HepG2 (cell line): ENCODE measurements around the gene ABCC1. TPM values are rescaled to one million over a fixed set of nuclear protein-coding genes. Genes with fewer than 3 reads are reported as not detected.
A peak's percentile ranks its signal among the peaks of the same experiment; 100 is the strongest.

ENCODE experiments used
- ARNT2 ChIP-seq: sonication (generic); formaldehyde crosslinking; IDR thresholded peaks from 2 replicates; pipeline ENCODE4 v1.8.0; 2022; ENCODE audit warnings: mild to moderate bottlenecking, low read depth, missing genetic modification reagents, moderate library complexity
- ELF1 ChIP-seq: sonication (generic); formaldehyde crosslinking; IDR thresholded peaks from 2 replicates; pipeline ENCODE4 v1.4.0; 2020; ENCODE audit warnings: missing genetic modification reagents
- HDAC1 ChIP-seq: sonication (generic); formaldehyde crosslinking; IDR thresholded peaks from 2 replicates; pipeline ENCODE4 v1.5.1; 2020; ENCODE audit warnings: mild to moderate bottlenecking, missing genetic modification reagents
- NCOA2 ChIP-seq: sonication (generic); formaldehyde crosslinking; IDR thresholded peaks from 2 replicates; pipeline ENCODE4 v1.8.0; 2022; ENCODE audit warnings: inconsistent platforms
- SIN3A ChIP-seq: IDR thresholded peaks from 2 replicates; pipeline ENCODE4 v1.6.1; 2011; ENCODE audit warnings: low read depth, mild to moderate bottlenecking, control low read depth, low read length, borderline replicate concordance
- SOX5 ChIP-seq: IDR thresholded peaks from 2 replicates; pipeline ENCODE4 v1.6.1; 2016; ENCODE audit warnings: borderline replicate concordance
- TARDBP ChIP-seq: sonication (generic); formaldehyde crosslinking; IDR thresholded peaks from 2 replicates; pipeline ENCODE4 v1.8.0; 2022; ENCODE audit warnings: mild to moderate bottlenecking, missing genetic modification reagents
- ZIK1 ChIP-seq: sonication (generic); formaldehyde crosslinking; IDR thresholded peaks from 2 replicates; pipeline ENCODE4 v1.5.0; 2020; ENCODE audit warnings: mild to moderate bottlenecking, low read depth, missing genetic modification reagents, borderline replicate concordance
- ZNF446 ChIP-seq: sonication (generic); formaldehyde crosslinking; IDR thresholded peaks from 2 replicates; pipeline ENCODE4 v1.5.0; 2020; ENCODE audit warnings: mild to moderate bottlenecking, missing genetic modification reagents
- ZNF790 ChIP-seq: sonication (generic); formaldehyde crosslinking; IDR thresholded peaks from 2 replicates; pipeline ENCODE4 v1.8.0; 2022; ENCODE audit warnings: missing genetic modification reagents, mild to moderate bottlenecking, borderline replicate concordance
- polyA plus RNA-seq, 8 experiments: library from polyadenylated mRNA; depleted of rRNA in 3 of 8; stranded (reverse) in 7 of 8; unstranded in 1 of 8; fragments of >200 nt; fragmentation: Illumina TruSeq in 4 of 8; extraction: Trizol in 4 of 8; gene quantifications; 2 replicates each; pipeline versions ENCODE4 v1.2.1 to v1.2.3, GENCODE V29; 2011 to 2016; ENCODE audit warnings: low read depth in 4 of 8, missing spikeins in 1 of 8, mixed read lengths in 1 of 8; ENCODE audit not compliant: insufficient read depth in 1 of 8
- total RNA-seq, 5 experiments: library from RNA; depleted of rRNA; stranded (reverse); fragments of >200 nt; fragmentation: Illumina TruSeq; extraction: Trizol; gene quantifications; 2 replicates each; pipeline ENCODE4 v1.2.3, GENCODE V29; 2016; ENCODE audit warnings: low read depth in 1 of 5
- TF ChIP-seq, protein P1 (sequence below): sonication (generic); formaldehyde crosslinking; IDR thresholded peaks from 2 replicates; pipeline ENCODE4 v1.9.0; 2022; ENCODE audit warnings: missing genetic modification reagents, mild to moderate bottlenecking, borderline replicate concordance
- TF ChIP-seq, protein P2 (sequence below): sonication (generic); formaldehyde crosslinking; IDR thresholded peaks from 2 replicates; pipeline ENCODE4 v1.4.0; 2020; ENCODE audit warnings: missing genetic modification reagents
- TF ChIP-seq, protein P3 (sequence below): sonication (generic); formaldehyde crosslinking; IDR thresholded peaks from 2 replicates; pipeline ENCODE4 v1.5.0; 2020; ENCODE audit warnings: mild to moderate bottlenecking, missing genetic modification reagents, borderline replicate concordance
- TF ChIP-seq, protein P4 (sequence below), 2 experiments: sonication (generic) in 1 of 2; formaldehyde crosslinking in 1 of 2; IDR thresholded peaks; 2 replicates each; pipeline versions ENCODE4 v1.6.1 to v1.9.0; 2014 to 2022; ENCODE audit warnings: antibody characterized with exemption in 1 of 2, borderline replicate concordance in 1 of 2, inconsistent platforms in 1 of 2, low read depth in 1 of 2, missing genetic modification reagents in 1 of 2

Gene ABCC1
- total and polyA plus RNA-seq, 2 of the 13 experiments (the other 11 are each of a cell fraction or from before 2014, with no cell fraction given), result 13.0 to 30.6 TPM

DNA sequence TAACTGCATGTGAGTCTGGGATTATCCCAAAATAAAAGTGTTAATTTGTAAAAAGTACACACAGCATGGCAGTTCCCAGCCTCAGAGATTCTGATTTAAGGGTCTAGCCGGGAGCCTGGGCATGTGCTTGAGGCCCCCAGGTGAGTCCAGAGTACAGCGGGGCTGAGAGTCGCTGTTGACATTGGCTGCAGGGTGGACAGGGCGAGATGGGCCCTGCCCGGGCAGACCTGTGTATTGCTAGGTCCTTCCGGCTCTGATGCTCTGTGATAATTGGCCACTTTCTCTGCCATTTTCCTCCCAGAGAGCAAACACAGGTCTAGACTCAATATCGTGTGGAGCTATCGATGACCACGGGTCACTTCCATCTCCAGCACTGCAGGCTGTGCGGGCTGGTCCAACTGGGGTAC, 200.3 kb downstream of the ABCC1 start (continued):
- TF ChIP-seq ZIK1, result 0 out of 2 replicates have a peak, but pooled peaks have one; percentile 18
- TF ChIP-seq, protein P1, sequence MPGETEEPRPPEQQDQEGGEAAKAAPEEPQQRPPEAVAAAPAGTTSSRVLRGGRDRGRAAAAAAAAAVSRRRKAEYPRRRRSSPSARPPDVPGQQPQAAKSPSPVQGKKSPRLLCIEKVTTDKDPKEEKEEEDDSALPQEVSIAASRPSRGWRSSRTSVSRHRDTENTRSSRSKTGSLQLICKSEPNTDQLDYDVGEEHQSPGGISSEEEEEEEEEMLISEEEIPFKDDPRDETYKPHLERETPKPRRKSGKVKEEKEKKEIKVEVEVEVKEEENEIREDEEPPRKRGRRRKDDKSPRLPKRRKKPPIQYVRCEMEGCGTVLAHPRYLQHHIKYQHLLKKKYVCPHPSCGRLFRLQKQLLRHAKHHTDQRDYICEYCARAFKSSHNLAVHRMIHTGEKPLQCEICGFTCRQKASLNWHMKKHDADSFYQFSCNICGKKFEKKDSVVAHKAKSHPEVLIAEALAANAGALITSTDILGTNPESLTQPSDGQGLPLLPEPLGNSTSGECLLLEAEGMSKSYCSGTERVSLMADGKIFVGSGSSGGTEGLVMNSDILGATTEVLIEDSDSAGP (CRISPR knock-in tag), result 0 out of 2 replicates have a peak, but pooled peaks have one; percentile 69
- TF ChIP-seq, protein P2, sequence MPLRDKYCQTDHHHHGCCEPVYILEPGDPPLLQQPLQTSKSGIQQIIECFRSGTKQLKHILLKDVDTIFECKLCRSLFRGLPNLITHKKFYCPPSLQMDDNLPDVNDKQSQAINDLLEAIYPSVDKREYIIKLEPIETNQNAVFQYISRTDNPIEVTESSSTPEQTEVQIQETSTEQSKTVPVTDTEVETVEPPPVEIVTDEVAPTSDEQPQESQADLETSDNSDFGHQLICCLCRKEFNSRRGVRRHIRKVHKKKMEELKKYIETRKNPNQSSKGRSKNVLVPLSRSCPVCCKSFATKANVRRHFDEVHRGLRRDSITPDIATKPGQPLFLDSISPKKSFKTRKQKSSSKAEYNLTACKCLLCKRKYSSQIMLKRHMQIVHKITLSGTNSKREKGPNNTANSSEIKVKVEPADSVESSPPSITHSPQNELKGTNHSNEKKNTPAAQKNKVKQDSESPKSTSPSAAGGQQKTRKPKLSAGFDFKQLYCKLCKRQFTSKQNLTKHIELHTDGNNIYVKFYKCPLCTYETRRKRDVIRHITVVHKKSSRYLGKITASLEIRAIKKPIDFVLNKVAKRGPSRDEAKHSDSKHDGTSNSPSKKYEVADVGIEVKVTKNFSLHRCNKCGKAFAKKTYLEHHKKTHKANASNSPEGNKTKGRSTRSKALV (CRISPR knock-in tag), result 0 out of 2 replicates have a peak, but pooled peaks have one; percentile 51
- 0 out of 2 replicates have a peak, but pooled peaks have one; percentile 61 for TF ChIP-seq ARNT2
- peak; percentile 64 for TF ChIP-seq ELF1 (CRISPR knock-in tag)
- TF ChIP-seq SIN3A, result no peak
- peak; percentile 75 for TF ChIP-seq TARDBP (CRISPR knock-in tag)
- peak; percentile 75 for TF ChIP-seq HDAC1
- TF ChIP-seq, protein P3, sequence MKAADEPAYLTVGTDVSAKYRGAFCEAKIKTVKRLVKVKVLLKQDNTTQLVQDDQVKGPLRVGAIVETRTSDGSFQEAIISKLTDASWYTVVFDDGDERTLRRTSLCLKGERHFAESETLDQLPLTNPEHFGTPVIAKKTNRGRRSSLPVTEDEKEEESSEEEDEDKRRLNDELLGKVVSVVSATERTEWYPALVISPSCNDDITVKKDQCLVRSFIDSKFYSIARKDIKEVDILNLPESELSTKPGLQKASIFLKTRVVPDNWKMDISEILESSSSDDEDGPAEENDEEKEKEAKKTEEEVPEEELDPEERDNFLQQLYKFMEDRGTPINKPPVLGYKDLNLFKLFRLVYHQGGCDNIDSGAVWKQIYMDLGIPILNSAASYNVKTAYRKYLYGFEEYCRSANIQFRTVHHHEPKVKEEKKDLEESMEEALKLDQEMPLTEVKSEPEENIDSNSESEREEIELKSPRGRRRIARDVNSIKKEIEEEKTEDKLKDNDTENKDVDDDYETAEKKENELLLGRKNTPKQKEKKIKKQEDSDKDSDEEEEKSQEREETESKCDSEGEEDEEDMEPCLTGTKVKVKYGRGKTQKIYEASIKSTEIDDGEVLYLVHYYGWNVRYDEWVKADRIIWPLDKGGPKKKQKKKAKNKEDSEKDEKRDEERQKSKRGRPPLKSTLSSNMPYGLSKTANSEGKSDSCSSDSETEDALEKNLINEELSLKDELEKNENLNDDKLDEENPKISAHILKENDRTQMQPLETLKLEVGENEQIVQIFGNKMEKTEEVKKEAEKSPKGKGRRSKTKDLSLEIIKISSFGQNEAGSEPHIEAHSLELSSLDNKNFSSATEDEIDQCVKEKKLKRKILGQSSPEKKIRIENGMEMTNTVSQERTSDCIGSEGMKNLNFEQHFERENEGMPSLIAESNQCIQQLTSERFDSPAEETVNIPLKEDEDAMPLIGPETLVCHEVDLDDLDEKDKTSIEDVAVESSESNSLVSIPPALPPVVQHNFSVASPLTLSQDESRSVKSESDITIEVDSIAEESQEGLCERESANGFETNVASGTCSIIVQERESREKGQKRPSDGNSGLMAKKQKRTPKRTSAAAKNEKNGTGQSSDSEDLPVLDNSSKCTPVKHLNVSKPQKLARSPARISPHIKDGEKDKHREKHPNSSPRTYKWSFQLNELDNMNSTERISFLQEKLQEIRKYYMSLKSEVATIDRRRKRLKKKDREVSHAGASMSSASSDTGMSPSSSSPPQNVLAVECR (CRISPR knock-in tag), result peak; percentile 63
- 0 out of 2 replicates have a peak, but pooled peaks have one; percentile 24 for TF ChIP-seq NCOA2 (CRISPR knock-in tag)
- no peak for TF ChIP-seq ZNF790 (CRISPR knock-in tag)
- TF ChIP-seq SOX5, result peak; percentile 58; the same call in 1 of the 2 replicates
- TF ChIP-seq, protein P4, sequence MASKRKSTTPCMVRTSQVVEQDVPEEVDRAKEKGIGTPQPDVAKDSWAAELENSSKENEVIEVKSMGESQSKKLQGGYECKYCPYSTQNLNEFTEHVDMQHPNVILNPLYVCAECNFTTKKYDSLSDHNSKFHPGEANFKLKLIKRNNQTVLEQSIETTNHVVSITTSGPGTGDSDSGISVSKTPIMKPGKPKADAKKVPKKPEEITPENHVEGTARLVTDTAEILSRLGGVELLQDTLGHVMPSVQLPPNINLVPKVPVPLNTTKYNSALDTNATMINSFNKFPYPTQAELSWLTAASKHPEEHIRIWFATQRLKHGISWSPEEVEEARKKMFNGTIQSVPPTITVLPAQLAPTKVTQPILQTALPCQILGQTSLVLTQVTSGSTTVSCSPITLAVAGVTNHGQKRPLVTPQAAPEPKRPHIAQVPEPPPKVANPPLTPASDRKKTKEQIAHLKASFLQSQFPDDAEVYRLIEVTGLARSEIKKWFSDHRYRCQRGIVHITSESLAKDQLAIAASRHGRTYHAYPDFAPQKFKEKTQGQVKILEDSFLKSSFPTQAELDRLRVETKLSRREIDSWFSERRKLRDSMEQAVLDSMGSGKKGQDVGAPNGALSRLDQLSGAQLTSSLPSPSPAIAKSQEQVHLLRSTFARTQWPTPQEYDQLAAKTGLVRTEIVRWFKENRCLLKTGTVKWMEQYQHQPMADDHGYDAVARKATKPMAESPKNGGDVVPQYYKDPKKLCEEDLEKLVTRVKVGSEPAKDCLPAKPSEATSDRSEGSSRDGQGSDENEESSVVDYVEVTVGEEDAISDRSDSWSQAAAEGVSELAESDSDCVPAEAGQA (IDR thresholded peaks at IDR 0.05; ENCODE audit: low read depth), result no peak
- TF ChIP-seq, protein P4 (CRISPR knock-in tag; IDR thresholded peaks at IDR 0.05; ENCODE audit: borderline replicate concordance), result 0 out of 2 replicates have a peak, but pooled peaks have one; percentile 56
- no peak for TF ChIP-seq ZNF446 (CRISPR knock-in tag)
